Neural cell (in vitro differentiated cells): ENCODE results near the gene TMEM54. TPM values are rescaled to one million over a fixed set of nuclear protein-coding genes. Genes with fewer than 3 reads are reported as not detected.

Experiments
- H2AFZ ChIP-seq: fragments of 200-600, 300-800 bp; sonication (generic), shearing (Covaris generic); 2 replicates; pipeline ENCODE4 v1.6.0; 2014; ENCODE audit warnings: low read depth, mild to moderate bottlenecking, antibody characterized with exemption, low read length, moderate library complexity
- H3F3A ChIP-seq: fragments of 200-600 bp; shearing (Covaris generic); 2 replicates; pipeline ENCODE4 v1.6.1; 2016; ENCODE audit warnings: mild to moderate bottlenecking, moderate library complexity, mixed read lengths, antibody characterized with exemption, low read length; ENCODE audit not compliant: insufficient read depth, poor library complexity, severe bottlenecking
- H3K27ac ChIP-seq: fragments of 200-600, 300-800 bp; sonication (generic), shearing (Covaris generic); 2 replicates; pipeline ENCODE4 v1.5.1; 2014; ENCODE audit warnings: mild to moderate bottlenecking, low read length, moderate library complexity
- H3K27me3 ChIP-seq: fragments of 300-800, 200-600 bp; sonication (generic), shearing (Covaris generic); 2 replicates; pipeline ENCODE4 v1.6.0; 2014; ENCODE audit warnings: mild to moderate bottlenecking, low read depth, low read length, moderate library complexity; ENCODE audit not compliant: insufficient read depth
- H3K36me3 ChIP-seq: fragments of 300-800, 200-600 bp; sonication (generic), shearing (Covaris generic); 2 replicates; pipeline ENCODE4 v1.5.1; 2014; ENCODE audit warnings: mild to moderate bottlenecking, antibody characterized with exemption, low read length, moderate library complexity; ENCODE audit not compliant: insufficient read depth
- H3K4me2 ChIP-seq: fragments of 300-800, 200-600 bp; sonication (generic), shearing (Covaris generic); 2 replicates; pipeline ENCODE4 v1.6.0; 2014; ENCODE audit warnings: mild to moderate bottlenecking, low read length
- H3K4me3 ChIP-seq: fragments of 300-800, 200-600 bp; sonication (generic), shearing (Covaris generic); 2 replicates; pipeline ENCODE4 v1.5.1; 2014; ENCODE audit warnings: mild to moderate bottlenecking, low read length, moderate library complexity
- H3K79me2 ChIP-seq: fragments of 200-600 bp; shearing (Covaris generic); replicated peaks from 2 replicates; pipeline ENCODE4 v1.6.0; 2014; ENCODE audit warnings: mild to moderate bottlenecking, low read length, moderate library complexity; ENCODE audit not compliant: insufficient read depth
- H3K9ac ChIP-seq: fragments of 300-800, 200-600 bp; sonication (generic), shearing (Covaris generic); 2 replicates; pipeline ENCODE4 v1.6.1; 2016; ENCODE audit warnings: mild to moderate bottlenecking, low read length, mixed read lengths
- H3K9me2 ChIP-seq: fragments of 200-600 bp; shearing (Covaris generic); 2 replicates; pipeline ENCODE4 v1.6.1; 2016; ENCODE audit warnings: mild to moderate bottlenecking, low read length, mixed read lengths; ENCODE audit not compliant: insufficient read depth
- H3K9me3 ChIP-seq: fragments of 200-600, 300-800 bp; sonication (generic), shearing (Covaris generic); 2 replicates; pipeline ENCODE4 v1.6.1; 2016; ENCODE audit warnings: mild to moderate bottlenecking, mixed run types, low read length, moderate library complexity, mixed read lengths
- H4K20me1 ChIP-seq: fragments of 200-600 bp; shearing (Covaris generic); 2 replicates; pipeline ENCODE4 v1.6.1; 2016; ENCODE audit warnings: mild to moderate bottlenecking, mixed run types; ENCODE audit not compliant: insufficient read depth
- CTCF ChIP-seq: fragments of 450-650 bp; IDR thresholded peaks from 2 replicates; pipeline ENCODE4 v1.5.1; 2014; ENCODE audit warnings: antibody characterized with exemption, mild to moderate bottlenecking, moderate library complexity; ENCODE audit not compliant: poor library complexity, severe bottlenecking
- EZH2 ChIP-seq: fragments of 200-600, 300-800 bp; shearing (Covaris generic), sonication (generic); IDR thresholded peaks from 2 replicates; pipeline ENCODE4 v1.6.1; 2014; ENCODE audit warnings: antibody characterized with exemption, low read length, borderline replicate concordance, mild to moderate bottlenecking; ENCODE audit not compliant: insufficient read depth, poor library complexity, severe bottlenecking
- MXI1 ChIP-seq: fragments of 450-650 bp; conservative IDR thresholded peaks from 2 replicates; pipeline ENCODE4 v1.6.1; 2014; ENCODE audit warnings: antibody characterized with exemption, mild to moderate bottlenecking; ENCODE audit not compliant: poor library complexity, severe bottlenecking
- RAD21 ChIP-seq: fragments of 450-650 bp; conservative IDR thresholded peaks from 2 replicates; pipeline ENCODE4 v1.6.1; 2014; ENCODE audit warnings: antibody characterized with exemption, mild to moderate bottlenecking, moderate library complexity
- TAF1 ChIP-seq: IDR thresholded peaks from 2 replicates; pipeline ENCODE4 v1.6.1; 2012; ENCODE audit warnings: low read depth
- polyA plus RNA-seq: library from polyadenylated mRNA; depleted of rRNA; stranded (reverse); fragments of >200 nt; gene quantifications from 2 replicates; pipeline ENCODE4 v1.2.3, GENCODE V29; 2014
- TF ChIP-seq, protein P1 (sequence below): IDR thresholded peaks from 2 replicates; pipeline ENCODE4 v1.6.1; 2012; ENCODE audit warnings: borderline replicate concordance

Gene TMEM54
- polyA plus RNA-seq, 1 donor from 2014 or later: not detected

DNA sequence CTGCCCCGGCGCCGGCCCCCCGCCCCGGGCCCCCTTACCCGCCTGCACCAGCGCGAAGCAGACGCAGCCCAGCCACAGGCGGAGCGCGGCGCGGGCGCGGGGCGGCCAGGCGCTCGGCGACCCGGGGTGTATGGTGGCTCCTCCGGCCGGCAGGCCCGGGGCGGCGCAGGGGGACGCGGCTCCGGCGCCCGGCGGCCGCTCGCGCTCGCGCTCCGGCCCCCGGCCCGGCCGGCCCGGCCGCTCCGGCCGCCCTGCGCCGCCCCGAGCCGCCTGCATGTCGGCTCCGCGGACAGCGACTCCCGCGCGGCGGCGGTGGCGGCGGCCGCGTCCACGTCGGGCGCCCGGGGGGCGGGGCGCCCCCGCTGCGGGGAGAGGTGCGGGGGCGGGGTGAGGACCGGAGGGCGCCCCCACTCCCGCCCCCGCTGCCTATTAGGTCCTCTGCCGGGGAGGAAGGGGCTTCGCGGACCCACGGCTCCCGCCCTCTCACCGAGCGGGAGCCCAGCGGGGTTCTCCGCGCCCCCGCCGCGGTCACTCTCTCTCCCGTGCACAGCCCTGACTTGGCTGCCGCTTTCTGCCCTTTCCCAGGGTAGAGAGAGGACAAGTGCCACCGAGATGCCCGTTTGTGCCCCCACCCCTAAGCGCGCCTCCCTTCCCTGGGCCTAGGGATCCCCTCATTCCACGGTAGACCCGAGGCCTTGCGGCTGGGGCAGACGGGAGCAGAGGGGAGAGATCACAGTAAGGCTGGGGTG, 30.4 kb downstream of the TMEM54 start, which contains the start of gene FNDC5:
Gene FNDC5, minus strand, starts transcription at position 298 of the 749 bp plus-strand sequence.
- Histone ChIP-seq H3K4me2 (peak within 1 kb of the TSS; percentile 30), H3F3A (peaks cover 4% of the 10 kb centered on the region), H4K20me1 (no peaks in the 10 kb centered on the region), H3K27ac (no peak within 1 kb of the TSS), H3K79me2 (no peaks in the 10 kb centered on the region), H3K27me3 (peaks cover 8% of the 10 kb centered on the region), H3K9me3 (no peaks in the 10 kb centered on the region), H3K4me3 (peak within 1 kb of the TSS; percentile 64), H3K9ac (peak within 1 kb of the TSS; percentile 56), H2AFZ (peak within 1 kb of the TSS; percentile 21), H3K36me3 (no peaks in the 10 kb centered on the region), H3K9me2 (no peaks in the 10 kb centered on the region)
- TF ChIP-seq MXI1: no peak
- TF ChIP-seq TAF1: no peak
- TF ChIP-seq EZH2: no peak
- TF ChIP-seq RAD21: no peak
- no peak for TF ChIP-seq CTCF
- TF ChIP-seq, protein P1, sequence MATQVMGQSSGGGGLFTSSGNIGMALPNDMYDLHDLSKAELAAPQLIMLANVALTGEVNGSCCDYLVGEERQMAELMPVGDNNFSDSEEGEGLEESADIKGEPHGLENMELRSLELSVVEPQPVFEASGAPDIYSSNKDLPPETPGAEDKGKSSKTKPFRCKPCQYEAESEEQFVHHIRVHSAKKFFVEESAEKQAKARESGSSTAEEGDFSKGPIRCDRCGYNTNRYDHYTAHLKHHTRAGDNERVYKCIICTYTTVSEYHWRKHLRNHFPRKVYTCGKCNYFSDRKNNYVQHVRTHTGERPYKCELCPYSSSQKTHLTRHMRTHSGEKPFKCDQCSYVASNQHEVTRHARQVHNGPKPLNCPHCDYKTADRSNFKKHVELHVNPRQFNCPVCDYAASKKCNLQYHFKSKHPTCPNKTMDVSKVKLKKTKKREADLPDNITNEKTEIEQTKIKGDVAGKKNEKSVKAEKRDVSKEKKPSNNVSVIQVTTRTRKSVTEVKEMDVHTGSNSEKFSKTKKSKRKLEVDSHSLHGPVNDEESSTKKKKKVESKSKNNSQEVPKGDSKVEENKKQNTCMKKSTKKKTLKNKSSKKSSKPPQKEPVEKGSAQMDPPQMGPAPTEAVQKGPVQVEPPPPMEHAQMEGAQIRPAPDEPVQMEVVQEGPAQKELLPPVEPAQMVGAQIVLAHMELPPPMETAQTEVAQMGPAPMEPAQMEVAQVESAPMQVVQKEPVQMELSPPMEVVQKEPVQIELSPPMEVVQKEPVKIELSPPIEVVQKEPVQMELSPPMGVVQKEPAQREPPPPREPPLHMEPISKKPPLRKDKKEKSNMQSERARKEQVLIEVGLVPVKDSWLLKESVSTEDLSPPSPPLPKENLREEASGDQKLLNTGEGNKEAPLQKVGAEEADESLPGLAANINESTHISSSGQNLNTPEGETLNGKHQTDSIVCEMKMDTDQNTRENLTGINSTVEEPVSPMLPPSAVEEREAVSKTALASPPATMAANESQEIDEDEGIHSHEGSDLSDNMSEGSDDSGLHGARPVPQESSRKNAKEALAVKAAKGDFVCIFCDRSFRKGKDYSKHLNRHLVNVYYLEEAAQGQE: no peak

GRCh38 chr1:32869923-32870614, 31.1 kb downstream of the TMEM54 start:
- H3K9me3 ChIP-seq: no peaks in the 10 kb centered on the region
- H4K20me1 ChIP-seq: no peaks in the 10 kb centered on the region
- H3K27ac ChIP-seq: no peak overlapping the region
- no peaks in the 10 kb centered on the region for H3K36me3 ChIP-seq
- H3F3A ChIP-seq: peaks cover 4% of the 10 kb centered on the region
- peak overlapping the region; percentile 53 for H3K9ac ChIP-seq
- peak overlapping the region; percentile 59 for H3K4me3 ChIP-seq
- no peaks in the 10 kb centered on the region for H3K79me2 ChIP-seq
- H3K27me3 ChIP-seq: peaks cover 8% of the 10 kb centered on the region
- H2AFZ ChIP-seq: no peak overlapping the region
- no peak overlapping the region for H3K4me2 ChIP-seq
- no peak for TF ChIP-seq TAF1
- no peak for TF ChIP-seq RAD21
- no peaks in the 10 kb centered on the region for H3K9me2 ChIP-seq
